RPMI7951 (cell line): ENCODE measurements around the gene MAP2K6. TPM values are rescaled to one million over a fixed set of nuclear protein-coding genes. Genes with fewer than 3 reads are reported as not detected.
A peak's percentile ranks its signal among the peaks of the same experiment; 100 is the strongest.

Experiments
- DNase-seq: peaks from one replicate; pipeline ENCODE4 v3.0.0-alpha.2; 2012; ENCODE audit warnings: low read depth
- total RNA-seq: library from RNA; depleted of rRNA; stranded (reverse); fragments of >200 nt; shearing (Covaris generic); gene quantifications from 2 replicates; pipeline ENCODE4 v1.2.3, GENCODE V29; 2014

MAP2K6 gene
- total RNA-seq, 1 experiment from 2014 or later = 4.7 TPM

DNA sequence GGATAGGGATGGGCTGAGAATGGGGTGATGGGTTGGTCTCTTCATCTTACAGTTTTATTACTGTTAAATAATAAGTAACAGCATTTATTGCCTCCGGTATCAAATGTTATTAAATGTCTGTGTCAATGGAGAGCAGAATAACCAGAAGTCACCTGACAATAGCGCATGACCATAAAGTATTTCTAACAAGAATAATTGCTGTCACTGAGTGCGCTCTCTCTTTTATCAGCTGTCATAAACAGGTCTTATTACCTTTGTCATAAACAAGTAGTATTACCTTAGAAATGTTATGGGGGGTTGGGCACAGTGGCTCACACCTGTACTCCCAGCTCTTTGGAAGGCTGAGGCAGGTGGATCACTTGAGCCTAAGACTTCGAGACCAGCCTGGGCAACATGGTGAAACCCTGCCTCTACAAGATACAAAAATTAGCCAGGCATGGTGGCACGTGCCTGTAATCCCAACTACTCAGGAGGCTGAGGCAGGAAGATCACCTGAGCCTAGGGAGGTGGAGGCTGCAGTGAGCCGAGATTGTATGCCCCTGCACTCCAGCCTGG, 120.6 kb downstream of the MAP2K6 start:
- DNase-seq = no peak

DNA sequence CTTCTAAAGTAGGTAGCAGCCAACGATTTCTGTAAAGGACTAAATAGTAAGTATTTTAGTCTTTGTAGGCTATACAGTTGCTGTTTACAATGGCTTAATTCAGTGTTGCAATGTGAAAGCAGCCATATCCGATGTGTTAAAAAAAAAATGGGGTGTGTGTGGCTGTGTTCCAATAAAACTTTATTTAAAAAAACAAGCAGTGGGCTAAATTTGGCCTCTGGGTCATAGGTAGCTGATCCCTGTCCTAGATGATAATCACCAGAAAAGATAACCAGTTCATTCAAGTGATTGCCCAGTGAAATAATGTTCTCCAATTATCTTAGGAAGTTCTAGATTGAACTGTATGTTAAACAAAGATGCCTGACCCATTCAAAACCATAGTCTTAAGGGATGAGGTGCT, 124.3 kb downstream of the MAP2K6 start:
- no peak for DNase-seq

DNA sequence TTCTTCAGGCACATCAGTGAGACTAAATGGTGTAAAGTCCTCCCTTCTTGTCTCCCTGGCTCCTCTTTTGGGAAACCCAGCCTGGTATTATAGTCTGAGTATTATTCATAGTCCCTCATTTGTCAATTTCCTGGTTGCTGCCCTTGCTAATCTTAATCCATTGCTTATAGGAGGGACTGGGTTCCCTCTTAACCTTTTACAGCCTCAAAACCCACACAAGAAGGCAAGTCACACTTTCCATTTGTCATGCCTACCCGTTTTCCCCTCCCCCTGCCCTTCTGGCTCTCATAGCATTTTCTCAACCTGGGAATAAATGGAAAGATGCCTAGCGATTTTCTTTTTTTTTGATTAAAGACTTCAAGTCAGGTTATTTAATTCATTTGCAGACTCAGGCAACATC, 124.8 kb downstream of the MAP2K6 start:
- peak; percentile 61 for DNase-seq

DNA sequence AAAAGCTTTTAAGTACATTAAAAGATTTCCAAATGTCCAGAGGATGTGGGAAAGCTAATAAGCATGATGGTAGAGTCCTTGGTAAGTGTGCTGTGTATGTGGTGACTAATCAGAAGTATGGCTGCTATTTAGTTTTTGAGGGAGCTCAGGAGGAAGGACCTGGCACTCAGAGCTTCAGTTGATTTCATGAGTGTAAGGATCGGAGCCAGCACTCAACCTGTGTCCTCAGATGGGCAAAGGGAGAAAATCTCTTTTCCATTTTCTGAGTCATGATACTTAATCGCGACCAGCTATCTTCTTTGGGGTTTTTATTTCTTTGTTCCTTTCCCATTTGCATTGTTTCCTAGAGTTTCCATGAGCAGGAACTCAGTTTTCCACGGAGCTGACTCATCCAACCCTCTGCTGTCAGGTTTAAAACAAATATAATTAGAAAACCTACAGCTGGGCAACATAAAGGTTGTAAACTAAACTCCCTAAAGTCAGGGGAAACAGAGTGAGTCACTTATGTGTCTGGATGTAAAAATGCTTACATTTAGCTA, 125.4 kb downstream of the MAP2K6 start:
- peak; percentile 87 for DNase-seq

DNA sequence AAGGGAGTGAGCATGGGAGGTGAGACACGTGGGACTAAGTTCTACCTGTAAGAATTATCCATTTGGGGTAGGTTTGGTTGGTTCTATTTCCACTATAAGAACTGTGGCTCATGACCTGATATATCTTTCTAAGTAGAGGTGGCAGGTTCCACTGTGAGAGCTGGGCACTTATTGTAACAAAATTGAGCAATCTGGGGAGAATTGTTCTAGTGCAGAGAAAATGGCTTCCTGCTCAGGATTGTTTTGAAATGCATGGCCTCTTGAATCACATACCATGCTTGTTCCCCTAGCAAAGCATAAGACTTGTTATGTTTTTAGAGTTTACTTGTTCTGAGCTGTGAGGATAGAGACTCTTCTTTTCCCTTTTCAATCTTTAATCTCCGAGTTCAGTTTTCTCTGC, 125.9 kb downstream of the MAP2K6 start:
- DNase-seq = no peak

DNA sequence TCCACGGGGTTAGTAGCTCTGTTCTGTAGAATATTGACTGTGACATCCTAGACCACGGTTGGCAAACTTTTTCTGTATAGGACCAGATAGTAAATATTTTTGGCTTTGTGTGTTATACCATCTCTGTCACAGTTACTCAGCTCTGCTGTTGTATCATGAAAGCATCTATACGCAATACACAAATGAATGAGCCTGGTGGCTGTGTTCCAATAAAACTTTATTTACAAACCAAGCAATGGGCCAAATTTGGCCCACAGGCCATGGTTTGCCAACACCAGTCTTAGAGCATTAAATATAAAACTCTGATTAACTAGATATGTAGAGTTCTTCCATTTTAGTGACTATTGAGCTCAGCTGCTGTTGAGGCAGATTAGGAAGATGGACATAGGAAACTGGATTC, 132.7 kb downstream of the MAP2K6 start:
- DNase-seq = no peak

DNA sequence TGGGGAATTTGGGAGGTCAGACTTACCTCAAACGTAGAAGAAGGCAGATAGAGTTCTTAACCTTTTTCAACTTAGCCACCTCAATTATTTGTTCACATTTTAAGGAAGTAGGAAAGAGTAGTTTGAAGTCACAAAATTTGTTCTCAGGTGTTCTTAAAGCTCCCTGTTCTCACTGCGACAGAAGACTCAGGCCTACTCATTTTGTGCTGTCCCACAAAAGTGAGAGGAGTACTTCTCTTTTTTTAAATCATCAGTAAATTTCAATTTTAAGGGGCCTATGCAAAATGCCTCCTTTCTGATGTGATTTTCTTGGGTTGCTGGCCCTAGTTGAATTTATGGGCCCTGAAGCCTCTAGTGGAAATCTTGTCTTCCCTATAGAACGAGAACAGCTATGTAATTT, 133.4 kb downstream of the MAP2K6 start:
- no peak for DNase-seq

DNA sequence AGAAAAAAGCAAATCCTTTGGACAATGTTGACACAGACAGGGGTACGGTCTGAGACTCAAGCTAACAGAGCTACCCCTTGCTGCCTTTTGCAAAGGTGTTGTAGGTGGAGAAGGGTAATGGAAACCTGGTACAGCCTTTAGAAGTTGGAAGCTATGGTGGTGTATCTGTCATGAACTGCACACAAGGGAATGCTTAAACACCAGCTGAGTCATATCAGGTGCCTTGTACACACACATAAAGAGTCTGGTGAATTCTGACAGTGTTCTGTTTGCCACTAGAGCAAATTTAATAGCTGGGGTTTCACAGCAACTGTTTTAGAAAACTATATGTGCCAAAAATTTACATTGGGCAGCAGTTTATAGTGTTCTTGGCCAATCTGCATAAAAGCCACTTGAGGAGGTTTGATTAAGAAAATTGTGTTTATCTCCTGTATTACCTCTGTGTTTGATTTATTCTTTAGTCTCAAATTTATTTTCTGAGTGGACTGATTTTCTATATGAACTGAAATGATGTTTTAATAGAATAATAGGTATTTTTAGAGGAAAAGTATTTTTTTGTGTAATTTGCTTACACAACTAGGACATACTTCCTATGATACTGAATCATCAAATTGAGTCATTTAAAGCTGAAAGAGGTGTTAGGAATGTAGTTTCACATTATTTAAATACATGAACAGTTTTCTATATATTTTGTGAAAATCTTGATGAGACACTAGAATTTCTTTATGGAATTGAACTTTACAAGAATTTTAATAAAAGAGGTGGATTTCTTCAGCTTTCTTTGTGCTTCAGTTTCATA, 136.9 kb downstream of the MAP2K6 start:
- DNase-seq = no peak

DNA sequence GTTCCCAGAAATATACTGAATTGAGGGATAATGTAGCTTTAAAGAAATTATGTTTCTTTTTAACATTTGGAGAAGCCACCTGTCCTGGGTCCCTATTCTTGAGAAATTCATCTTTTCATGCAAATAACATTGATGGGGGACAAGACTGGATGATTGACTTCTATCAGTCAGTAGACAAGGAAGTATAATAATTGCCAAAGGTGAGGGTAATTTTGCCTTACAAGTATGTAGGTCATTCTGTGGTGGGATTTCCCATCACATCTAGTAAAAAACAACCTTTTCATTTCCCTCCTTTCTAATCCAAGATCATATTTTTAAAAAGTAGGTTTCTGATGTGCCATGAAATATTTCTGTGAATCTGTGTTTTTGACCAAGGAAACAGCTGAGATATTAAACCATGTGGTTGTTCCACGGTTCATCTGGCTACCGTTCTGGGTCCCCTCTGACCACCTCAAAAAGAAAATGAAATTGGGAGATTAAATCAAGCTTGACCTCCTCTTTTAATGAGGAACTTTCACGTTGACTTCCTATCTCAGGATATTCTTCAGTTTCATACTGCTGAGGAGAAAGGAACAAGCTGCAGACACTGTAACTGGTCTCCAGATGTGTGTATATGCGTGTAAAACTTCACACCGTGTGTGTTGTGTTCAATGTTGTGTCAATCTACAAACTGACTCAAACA, 138.6 kb downstream of the MAP2K6 start:
- DNase-seq = no peak

DNA sequence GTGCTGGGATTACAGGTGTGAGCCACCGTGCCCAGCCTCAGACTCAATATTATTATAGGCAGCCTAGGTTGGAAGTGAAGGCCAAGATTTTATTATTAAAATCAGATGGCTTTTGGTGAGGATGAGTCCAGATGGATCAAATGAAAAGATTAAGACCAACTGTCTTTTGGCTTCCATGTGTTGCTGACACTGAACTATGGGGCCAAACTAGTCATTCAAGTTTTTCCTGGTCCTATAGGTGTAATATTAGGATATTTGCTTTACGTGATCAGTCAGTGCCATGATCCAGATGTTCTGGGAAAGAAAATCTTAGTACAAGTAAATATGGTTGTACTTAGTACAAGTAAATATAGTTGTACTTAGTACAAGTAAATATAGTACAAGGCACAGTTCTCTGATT, 140.6 kb downstream of the MAP2K6 start:
- DNase-seq = no peak

DNA sequence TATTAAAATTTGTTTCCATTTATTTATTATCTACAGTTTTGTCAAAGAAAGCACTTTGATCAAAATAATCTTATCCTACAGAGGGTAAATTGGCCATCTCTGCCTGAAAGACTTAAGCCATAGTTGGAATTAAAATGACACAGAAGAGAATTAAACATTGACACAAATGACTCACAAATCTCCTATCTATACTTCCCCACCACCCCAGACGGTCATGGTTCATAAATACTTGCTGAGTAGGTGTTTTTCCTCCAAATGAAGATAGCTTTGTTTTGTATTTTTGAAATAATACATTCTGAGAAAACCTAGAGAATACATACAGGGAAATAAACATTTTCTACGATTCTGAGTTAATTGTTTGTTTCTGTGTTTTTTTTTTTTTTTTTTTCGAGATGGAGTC, 142.8 kb downstream of the MAP2K6 start:
- no peak for DNase-seq

DNA sequence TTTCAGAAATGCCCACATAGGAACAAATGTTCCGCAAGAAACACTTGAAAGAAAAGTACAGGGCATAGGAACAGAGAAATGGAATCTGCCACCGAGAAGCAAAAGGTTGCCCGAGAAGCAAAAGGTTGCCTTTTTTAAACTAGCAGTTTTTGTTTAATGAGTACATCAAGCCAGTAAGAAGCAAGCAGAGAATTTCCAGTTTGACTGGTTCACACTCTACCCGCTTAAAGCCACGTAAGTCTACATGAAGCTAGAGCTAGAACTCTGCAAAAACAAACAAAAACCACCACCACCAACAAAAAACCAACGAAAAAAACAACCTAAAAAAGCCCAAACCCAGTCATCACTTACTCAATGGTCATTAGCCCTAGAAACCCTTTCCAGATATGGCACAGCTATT, 144.3 kb downstream of the MAP2K6 start:
- no peak for DNase-seq

DNA sequence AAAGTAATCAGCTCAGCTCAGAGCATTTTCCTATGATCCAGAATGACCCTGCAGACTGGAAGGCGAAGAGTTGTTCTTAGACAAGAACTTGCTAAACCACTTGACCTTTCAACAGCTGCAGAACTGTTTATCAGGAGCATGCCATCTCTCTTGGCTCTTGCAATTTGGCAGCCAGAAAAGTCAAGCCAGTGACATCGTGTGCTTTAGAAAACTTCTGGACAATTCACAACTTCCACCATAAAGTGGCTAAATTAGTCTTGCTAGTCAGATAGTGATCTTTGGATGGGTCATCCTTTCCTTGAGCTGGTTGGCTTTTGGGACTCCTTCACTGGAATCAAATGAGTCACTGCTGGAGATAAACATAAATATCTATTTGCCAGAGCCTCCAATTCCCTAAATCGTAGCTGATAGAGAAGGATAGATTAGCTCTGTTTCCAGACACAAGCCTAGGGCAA, 146.5 kb downstream of the MAP2K6 start:
- peak; percentile 79 for DNase-seq

DNA sequence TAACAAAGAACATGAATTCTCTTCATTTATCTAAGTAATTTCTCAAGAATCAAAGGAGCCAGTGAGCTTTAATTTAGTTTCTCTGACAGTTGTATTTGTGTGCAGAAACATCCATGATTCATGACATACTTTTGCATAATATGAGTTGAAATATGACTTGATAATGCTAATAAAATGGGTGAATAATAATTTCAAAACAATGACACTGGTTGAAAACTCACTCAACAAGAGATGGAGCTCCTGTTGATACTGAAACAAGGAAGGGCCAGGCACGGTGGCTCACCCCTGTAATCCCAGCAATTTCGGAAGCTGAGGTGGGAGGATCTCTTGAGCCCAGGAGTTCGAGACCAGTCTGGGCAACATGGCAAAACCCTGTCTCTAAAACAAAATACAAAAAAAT, 147.0 kb downstream of the MAP2K6 start:
- no peak for DNase-seq

DNA sequence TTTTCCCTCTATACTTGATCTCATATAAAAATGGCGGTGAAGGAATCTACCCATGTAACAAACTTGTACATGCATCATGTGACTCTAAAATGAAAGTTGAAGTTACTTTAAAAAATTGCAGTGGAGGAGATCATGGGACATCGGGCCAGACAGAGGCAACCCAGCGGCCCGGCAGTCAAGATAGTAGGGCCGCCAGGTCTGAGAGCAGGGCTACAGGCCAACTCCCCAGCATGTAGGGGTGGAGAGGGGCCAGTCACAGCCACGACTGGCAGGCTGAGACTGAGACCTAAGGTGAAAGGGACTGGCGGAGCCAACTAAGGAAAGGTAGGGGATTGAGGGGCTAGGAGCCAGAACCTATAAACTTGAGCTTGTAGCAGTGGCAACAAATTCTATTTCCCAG, 150.9 kb downstream of the MAP2K6 start:
- no peak for DNase-seq

DNA sequence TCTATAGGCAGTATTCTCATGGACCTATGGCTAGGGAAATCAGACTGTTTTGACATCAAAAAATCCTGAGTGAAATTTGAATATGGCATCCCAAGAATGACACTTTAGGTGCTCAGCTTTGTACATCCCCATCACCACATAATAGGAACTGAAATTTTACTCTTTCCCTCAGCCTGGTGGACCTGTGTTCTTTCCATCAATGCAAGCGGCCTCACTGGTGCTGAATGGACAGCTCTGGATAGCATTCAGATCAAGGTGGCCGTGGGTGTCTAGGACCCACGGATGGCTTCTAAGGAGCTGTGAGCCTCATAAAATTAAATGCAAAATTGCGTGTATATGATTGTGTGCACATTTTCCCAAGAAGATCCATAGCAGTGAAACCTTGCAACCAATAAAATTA, 152.6 kb downstream of the MAP2K6 start:
- DNase-seq = no peak

DNA sequence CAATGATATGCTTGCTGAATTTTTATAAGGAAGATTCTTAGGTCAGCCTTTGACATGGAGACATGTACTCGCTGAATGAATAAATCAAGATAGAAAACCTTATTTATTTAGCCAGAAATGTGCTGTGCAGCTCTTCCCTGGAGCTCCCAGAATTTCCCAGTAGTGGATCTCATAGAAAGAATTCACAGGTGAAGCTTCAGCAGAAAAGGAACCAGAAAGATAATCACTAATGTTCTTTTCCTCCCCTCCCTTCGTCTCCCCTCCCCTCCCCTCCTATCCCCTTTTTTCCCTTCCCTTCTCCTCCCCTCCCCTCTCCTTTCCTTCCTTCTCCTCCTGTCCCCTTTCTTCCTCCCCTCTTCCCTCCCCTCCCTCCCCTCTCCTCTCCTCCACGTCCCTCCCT, 158.2 kb downstream of the MAP2K6 start:
- no peak for DNase-seq

DNA sequence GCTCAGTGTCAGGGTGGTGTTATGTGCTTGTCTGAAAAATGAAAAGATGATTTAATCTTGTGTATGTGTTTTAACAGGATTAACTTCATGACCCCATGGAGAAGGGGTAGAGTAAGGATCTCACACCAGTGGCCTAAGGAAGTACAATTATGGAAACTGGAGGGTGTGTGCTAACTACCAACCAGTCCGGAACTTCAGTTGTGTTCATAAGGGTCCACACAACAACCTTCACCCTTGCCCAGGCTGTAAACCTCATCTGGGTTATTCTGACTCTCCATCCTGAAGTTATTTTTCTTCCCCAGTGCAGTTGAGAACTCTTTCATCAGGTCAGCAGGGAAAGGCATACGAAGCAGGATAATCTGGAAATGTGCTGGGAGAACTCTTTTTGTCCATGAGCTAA, 158.9 kb downstream of the MAP2K6 start:
- no peak for DNase-seq

DNA sequence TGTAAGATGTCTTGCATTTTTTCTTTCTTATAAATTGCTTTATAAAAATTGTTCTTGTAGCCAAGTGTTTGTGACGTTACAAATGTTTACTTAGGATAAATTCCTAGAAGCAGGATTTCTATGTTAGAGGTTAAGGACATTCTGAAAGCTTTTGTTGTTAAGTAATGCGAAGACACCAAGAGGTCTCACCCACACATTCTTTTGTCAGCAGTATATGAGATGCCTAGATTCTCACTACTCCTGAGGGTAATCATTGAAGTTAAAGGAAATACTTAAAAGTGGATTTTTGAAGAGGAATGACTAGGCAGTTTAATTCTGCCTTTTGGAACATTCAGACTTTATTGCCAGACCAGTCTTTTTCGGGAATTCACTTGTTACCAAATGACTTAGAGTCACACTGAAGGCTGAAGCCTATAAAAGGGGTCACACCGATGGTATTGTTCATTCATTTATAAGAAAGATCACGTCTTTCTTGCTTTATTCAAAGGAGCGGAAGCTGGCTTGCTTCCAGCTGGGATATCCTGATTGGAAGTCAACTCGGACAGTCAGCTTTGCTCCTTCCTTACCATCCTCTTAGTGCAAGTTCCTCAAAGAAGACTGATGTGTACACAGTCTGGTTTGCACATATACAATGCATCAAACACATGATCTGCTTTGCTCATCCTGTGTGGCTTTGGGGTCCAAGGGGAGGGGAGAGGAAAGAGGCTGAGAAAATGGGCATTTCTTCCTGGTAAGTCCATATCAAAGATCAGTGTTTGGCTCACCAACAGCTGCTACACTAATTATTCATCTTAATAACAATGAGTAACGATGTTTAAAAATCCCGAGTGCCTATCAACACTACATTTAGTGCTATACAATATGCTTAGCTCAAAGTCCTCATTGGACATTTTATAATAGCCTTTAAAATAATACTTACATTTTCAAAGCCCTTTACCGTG, 160.0 kb downstream of the MAP2K6 start:
- no peak for DNase-seq

DNA sequence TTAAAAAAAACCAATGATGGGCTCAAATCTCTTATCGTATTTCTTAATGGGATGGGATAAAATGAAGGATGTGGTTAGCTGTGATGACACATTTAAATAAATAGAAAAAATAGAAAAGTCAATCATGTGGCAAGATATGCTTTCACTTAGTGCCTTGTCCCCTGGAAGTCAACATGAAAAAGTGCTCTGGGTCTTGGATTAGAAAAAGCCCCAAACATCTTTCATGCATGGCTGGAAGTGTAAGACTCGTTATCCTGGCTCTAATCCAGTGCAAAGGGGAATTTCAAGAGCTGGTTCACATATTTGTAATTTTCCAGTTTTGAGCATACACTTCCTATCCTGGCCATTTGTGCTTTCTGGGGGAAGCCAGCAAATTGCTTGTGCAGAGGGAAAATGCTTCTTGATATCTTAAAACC, 160.9 kb downstream of the MAP2K6 start:
- peak; percentile 91 for DNase-seq

DNA sequence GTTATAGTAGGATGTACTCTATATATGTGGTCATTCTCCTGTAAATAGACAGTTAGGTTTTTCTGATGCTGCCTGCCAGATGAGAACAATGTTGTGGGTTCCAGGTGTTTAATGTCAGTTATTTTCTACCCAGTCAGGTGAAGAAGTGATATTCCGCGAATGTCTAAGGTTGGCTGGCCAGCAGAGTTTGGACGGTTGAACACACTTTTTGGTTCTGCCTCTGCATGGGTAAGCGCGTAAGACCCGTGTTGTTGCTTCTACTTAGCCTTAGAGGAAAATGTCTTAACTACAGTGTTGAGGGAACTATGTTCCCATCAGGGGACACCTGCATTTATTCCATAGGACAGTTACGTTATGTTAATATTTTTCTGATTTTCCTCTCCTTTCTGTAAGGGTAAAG, 162.6 kb downstream of the MAP2K6 start:
- no peak for DNase-seq
